ENCODE data around the gene JOSD2.

- TF ChIP-seq, protein P1, sequence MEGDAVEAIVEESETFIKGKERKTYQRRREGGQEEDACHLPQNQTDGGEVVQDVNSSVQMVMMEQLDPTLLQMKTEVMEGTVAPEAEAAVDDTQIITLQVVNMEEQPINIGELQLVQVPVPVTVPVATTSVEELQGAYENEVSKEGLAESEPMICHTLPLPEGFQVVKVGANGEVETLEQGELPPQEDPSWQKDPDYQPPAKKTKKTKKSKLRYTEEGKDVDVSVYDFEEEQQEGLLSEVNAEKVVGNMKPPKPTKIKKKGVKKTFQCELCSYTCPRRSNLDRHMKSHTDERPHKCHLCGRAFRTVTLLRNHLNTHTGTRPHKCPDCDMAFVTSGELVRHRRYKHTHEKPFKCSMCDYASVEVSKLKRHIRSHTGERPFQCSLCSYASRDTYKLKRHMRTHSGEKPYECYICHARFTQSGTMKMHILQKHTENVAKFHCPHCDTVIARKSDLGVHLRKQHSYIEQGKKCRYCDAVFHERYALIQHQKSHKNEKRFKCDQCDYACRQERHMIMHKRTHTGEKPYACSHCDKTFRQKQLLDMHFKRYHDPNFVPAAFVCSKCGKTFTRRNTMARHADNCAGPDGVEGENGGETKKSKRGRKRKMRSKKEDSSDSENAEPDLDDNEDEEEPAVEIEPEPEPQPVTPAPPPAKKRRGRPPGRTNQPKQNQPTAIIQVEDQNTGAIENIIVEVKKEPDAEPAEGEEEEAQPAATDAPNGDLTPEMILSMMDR (conservative IDR thresholded peaks at IDR 0.05 in 1 of 2, IDR thresholded peaks at IDR 0.05 in 1 of 2; ENCODE audit: extremely low read depth in 1 of 2, insufficient read depth in 1 of 2, low read depth in 1 of 2, low read length in 2 of 2): no peak
- TF ChIP-seq EZH2 (IDR thresholded peaks at IDR 0.05; ENCODE audit: borderline replicate concordance, low read length): no peak
Observed at GRCh38 chr19:50475101-50475568, 35.9 kb downstream of the JOSD2 start.
